GM12878 (cell line): Measurements from ENCODE around the gene OR13A1. TPM values are rescaled to one million over a fixed set of nuclear protein-coding genes. Genes with fewer than 3 reads are reported as not detected.

Experiments used
- ATAC-seq: fragments of 200-7000 bp; cut with Tn5 transposase; 3 replicates; pipeline ENCODE4 v1.9.1; 2020; ENCODE audit warnings: mild to moderate bottlenecking, moderate library complexity
- BruUV-seq: library from RNA; stranded (reverse); fragments of 400-500 nt; replicated peaks from 2 replicates; lab custom pipeline; 2021; lab: Mats Ljungman, UMichigan
- CTCF ChIA-PET: fragments of 300-600 bp; sonication (Branson Sonifier 250); formaldehyde crosslinking; extraction: SDS; loops from one replicate; lab custom pipeline; 2021; ENCODE audit warnings: inconsistent platforms; lab: Yijun Ruan, JAX
- POLR2A ChIA-PET: fragments of 350-600 bp; formaldehyde crosslinking; extraction: SDS; loops from one replicate; lab custom pipeline; 2021; ENCODE audit warnings: inconsistent platforms; lab: Charles Lee
- RAD21 ChIA-PET: fragments of 300-600 bp; sonication (Branson Sonifier 250); formaldehyde crosslinking; loops from one replicate; lab custom pipeline; 2023; ENCODE audit warnings: antibody characterized with exemption; ENCODE audit not compliant: unreplicated experiment; lab: Charles Lee
- SMC1A ChIA-PET: fragments of 300-600 bp; sonication (Branson Sonifier 250); formaldehyde crosslinking; loops from one replicate; lab custom pipeline; 2023; ENCODE audit not compliant: unreplicated experiment, uncharacterized antibody; lab: Charles Lee
- DNase-seq: peaks from one replicate; pipeline ENCODE4 v3.0.0-alpha.2; 2011; ENCODE audit warnings: low read depth, low spot score
- FAIRE-seq: peaks from 3 replicates; lab custom pipeline; 2011; peaks lifted over from hg19 to GRCh38; lab: Jason Lieb, UNC
- H2AFZ ChIP-seq: 2 replicates; pipeline ENCODE4 v1.6.0; 2011; ENCODE audit warnings: low read depth, low read length, control low read depth; ENCODE audit not compliant: control insufficient read depth
- H3K27ac ChIP-seq: 2 replicates; pipeline ENCODE4 v1.5.1; 2011; ENCODE audit warnings: control low read depth; ENCODE audit not compliant: control insufficient read depth, insufficient read depth
- H3K27me3 ChIP-seq, 2 experiments: replicated peaks in 1 of 2; 2 replicates each; pipeline versions ENCODE4 v1.6.0 to v1.6.1; 2011; ENCODE audit warnings: low read length in 1 of 2; ENCODE audit not compliant: control insufficient read depth in 2 of 2, insufficient read depth in 2 of 2
- H3K36me3 ChIP-seq, 2 experiments: 2 replicates each; pipeline ENCODE4 v1.5.1; 2011; ENCODE audit warnings: low read length in 1 of 2; ENCODE audit not compliant: control insufficient read depth in 2 of 2, insufficient read depth in 2 of 2
- H3K4me1 ChIP-seq: 2 replicates; pipeline ENCODE4 v1.6.1; 2011; ENCODE audit warnings: mild to moderate bottlenecking, low read length, moderate library complexity, mixed read lengths; ENCODE audit not compliant: control insufficient read depth, insufficient read depth
- H3K4me2 ChIP-seq: 2 replicates; pipeline ENCODE4 v1.6.0; 2011; ENCODE audit warnings: control low read depth; ENCODE audit not compliant: control insufficient read depth, insufficient read depth
- H3K4me3 ChIP-seq: fragments of 200-600 bp; sonication (generic); 2 replicates; pipeline ENCODE4 v1.5.1; 2016
- H3K79me2 ChIP-seq: 2 replicates; pipeline ENCODE4 v1.6.0; 2011; ENCODE audit warnings: low read length; ENCODE audit not compliant: control insufficient read depth, insufficient read depth
- H3K9ac ChIP-seq: 2 replicates; pipeline ENCODE4 v1.8.0; 2011; ENCODE audit warnings: low read length, control low read depth, mixed read lengths; ENCODE audit not compliant: control insufficient read depth, insufficient read depth
- H3K9me3 ChIP-seq: replicated peaks from 3 replicates; pipeline ENCODE4 v1.5.1; 2011; ENCODE audit warnings: mild to moderate bottlenecking, low read length; ENCODE audit not compliant: control insufficient read depth, insufficient read depth
- H4K20me1 ChIP-seq: 2 replicates; pipeline ENCODE4 v1.6.0; 2011; ENCODE audit not compliant: control insufficient read depth, insufficient read depth
- CEBPB ChIP-seq, 2 experiments: fragments of 150-350 bp in 1 of 2; IDR thresholded peaks; 2 replicates each; pipeline ENCODE4 v1.6.1; 2012 to 2014; ENCODE audit warnings: low read depth in 2 of 2, low read length in 2 of 2, borderline replicate concordance in 1 of 2, inconsistent platforms in 1 of 2
- CREB1 ChIP-seq: IDR thresholded peaks from 2 replicates; pipeline ENCODE4 v1.6.1; 2012; ENCODE audit warnings: low read depth, mild to moderate bottlenecking, inconsistent platforms
- ETV6 ChIP-seq, 2 experiments: fragments of 450-650 bp in 1 of 2; IDR thresholded peaks in 1 of 2; conservative IDR thresholded peaks in 1 of 2; 2 replicates each; pipeline ENCODE4 v1.6.1; 2014; ENCODE audit warnings: antibody characterized with exemption in 1 of 2, borderline replicate concordance in 1 of 2, low read depth in 1 of 2, mild to moderate bottlenecking in 1 of 2, moderate library complexity in 1 of 2
- JUND ChIP-seq: IDR thresholded peaks from 2 replicates; pipeline ENCODE4 v1.6.1; 2012; ENCODE audit warnings: low read depth, mild to moderate bottlenecking, low read length, improper control_type of control experiment, moderate library complexity
- NFYA ChIP-seq: IDR thresholded peaks from 2 replicates; pipeline ENCODE4 v1.6.1; 2011; ENCODE audit warnings: low read depth, mild to moderate bottlenecking, low read length, improper control_type of control experiment, borderline replicate concordance
- TCF3 ChIP-seq: IDR thresholded peaks from 2 replicates; pipeline ENCODE4 v1.6.1; 2012; ENCODE audit warnings: low read depth, mild to moderate bottlenecking, low read length, borderline replicate concordance; ENCODE audit not compliant: insufficient read depth
- WGBS: methylation state at CpG from one replicate; pipeline ENCODE4 v1.1.6; 2016; ENCODE audit warnings: low lambda C conversion rate; ENCODE audit not compliant: insufficient replicate concordance, insufficient coverage; ENCODE audit errors: missing lambda C conversion rate; 5-methylcytosine and 5-hydroxymethylcytosine counted together
- in situ Hi-C: fragments of 300-500 bp; cut with MboI; formaldehyde crosslinking; loops from 9 replicates; pipeline ENCODE4 v1.14.3; 2018; ENCODE audit warnings: mixed read lengths
- intact Hi-C: fragments of 100-400 bp; cut with micrococcal nuclease; formaldehyde crosslinking; loops from one replicate; pipeline ENCODE4 v1.14.2; 2022; ENCODE audit not compliant: unreplicated experiment
- polyA plus RNA-seq, 11 experiments: library from polyadenylated mRNA; depleted of rRNA in 4 of 11; unstranded in 6 of 11; stranded (reverse) in 5 of 11; fragments of >200 nt; fragmentation: Nextera tagmentation in 4 of 11; fragmentation: Illumina TruSeq in 1 of 11; extraction: Ambion mirVana in 4 of 11; extraction: Trizol in 1 of 11; gene quantifications; 1 replicate in 1 of 11; 2 replicates in 10 of 11; pipeline versions ENCODE4 v1.2.1 to v1.2.3, GENCODE V29; 2011 to 2016; ENCODE audit warnings: inconsistent platforms in 2 of 11, missing spikeins in 2 of 11, low read depth in 1 of 11
- total RNA-seq, 4 experiments: library from RNA; depleted of rRNA in 3 of 4; stranded (reverse); fragments of >200 nt in 3 of 4; fragmentation: Illumina TruSeq in 1 of 4; extraction: Trizol in 1 of 4; gene quantifications; 2 replicates each; pipeline versions ENCODE4 v1.2.1 to v1.2.3, GENCODE V29; 2013 to 2021
- TF ChIP-seq, protein P1 (sequence below): fragments of 450-650 bp; IDR thresholded peaks from 2 replicates; pipeline ENCODE4 v1.6.1; 2016; ENCODE audit warnings: mild to moderate bottlenecking
- TF ChIP-seq, protein P2 (sequence below): fragments of 450-650 bp; IDR thresholded peaks from 2 replicates; pipeline ENCODE4 v1.6.1; 2018; ENCODE audit warnings: mild to moderate bottlenecking, low read depth, moderate library complexity; ENCODE audit not compliant: partially characterized antibody
- TF ChIP-seq, protein P3 (sequence below): fragments of 450-650 bp; IDR thresholded peaks from 2 replicates; pipeline ENCODE4 v1.6.1; 2017; ENCODE audit warnings: mild to moderate bottlenecking, moderate library complexity

Gene OR13A1
- total and polyA plus RNA-seq, 10 of the 15 experiments (the other 5 are each of a cell fraction or from before 2014, with no cell fraction given): 0.14 to 0.56 (median 0.27) TPM; not detected in 1

DNA sequence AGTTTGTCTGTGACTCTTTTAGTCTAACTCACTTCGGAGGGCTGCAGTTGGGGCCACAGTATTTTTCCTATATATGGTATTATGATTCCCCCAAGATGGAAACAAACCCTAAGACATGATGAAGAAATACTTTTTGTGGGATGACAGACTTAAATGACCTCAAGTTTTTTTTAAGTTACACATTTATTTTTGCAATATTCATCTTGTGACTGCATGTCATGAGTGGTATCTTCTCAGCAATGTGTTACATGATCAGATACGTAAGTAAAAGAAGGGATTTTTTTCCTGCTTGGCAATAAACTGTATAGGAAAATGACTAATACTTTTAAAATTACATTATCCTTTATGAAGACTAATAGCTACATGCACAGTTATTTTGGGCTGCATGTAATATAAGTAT lies 57.8 kb downstream of the OR13A1 start:
- no peaks in the 10 kb centered on the region for H4K20me1 ChIP-seq
- BruUV-seq: no TSS peak
- no peak overlapping the region for H3K9ac ChIP-seq
- no peaks in the 10 kb centered on the region for H3K79me2 ChIP-seq
- ChIA-PET CTCF (no interaction called here), POLR2A (no interaction called here), SMC1A (no interaction called here), RAD21 (no interaction called here)
- TF ChIP-seq NFYA (no peak), TCF3 (no peak), JUND (no peak), ETV6 (conservative IDR thresholded peaks at IDR 0.05 in 1 of 2, IDR thresholded peaks at IDR 0.05 in 1 of 2; ENCODE audit: borderline replicate concordance in 1 of 2, low read depth in 1 of 2) (no peak), CREB1 (no peak), CEBPB (IDR thresholded peaks at IDR 0.05; ENCODE audit: borderline replicate concordance in 1 of 2, low read depth in 2 of 2, low read length in 2 of 2) (no peak)
- TF ChIP-seq, protein P1, sequence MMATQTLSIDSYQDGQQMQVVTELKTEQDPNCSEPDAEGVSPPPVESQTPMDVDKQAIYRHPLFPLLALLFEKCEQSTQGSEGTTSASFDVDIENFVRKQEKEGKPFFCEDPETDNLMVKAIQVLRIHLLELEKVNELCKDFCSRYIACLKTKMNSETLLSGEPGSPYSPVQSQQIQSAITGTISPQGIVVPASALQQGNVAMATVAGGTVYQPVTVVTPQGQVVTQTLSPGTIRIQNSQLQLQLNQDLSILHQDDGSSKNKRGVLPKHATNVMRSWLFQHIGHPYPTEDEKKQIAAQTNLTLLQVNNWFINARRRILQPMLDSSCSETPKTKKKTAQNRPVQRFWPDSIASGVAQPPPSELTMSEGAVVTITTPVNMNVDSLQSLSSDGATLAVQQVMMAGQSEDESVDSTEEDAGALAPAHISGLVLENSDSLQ: no peak
- TF ChIP-seq, protein P2, sequence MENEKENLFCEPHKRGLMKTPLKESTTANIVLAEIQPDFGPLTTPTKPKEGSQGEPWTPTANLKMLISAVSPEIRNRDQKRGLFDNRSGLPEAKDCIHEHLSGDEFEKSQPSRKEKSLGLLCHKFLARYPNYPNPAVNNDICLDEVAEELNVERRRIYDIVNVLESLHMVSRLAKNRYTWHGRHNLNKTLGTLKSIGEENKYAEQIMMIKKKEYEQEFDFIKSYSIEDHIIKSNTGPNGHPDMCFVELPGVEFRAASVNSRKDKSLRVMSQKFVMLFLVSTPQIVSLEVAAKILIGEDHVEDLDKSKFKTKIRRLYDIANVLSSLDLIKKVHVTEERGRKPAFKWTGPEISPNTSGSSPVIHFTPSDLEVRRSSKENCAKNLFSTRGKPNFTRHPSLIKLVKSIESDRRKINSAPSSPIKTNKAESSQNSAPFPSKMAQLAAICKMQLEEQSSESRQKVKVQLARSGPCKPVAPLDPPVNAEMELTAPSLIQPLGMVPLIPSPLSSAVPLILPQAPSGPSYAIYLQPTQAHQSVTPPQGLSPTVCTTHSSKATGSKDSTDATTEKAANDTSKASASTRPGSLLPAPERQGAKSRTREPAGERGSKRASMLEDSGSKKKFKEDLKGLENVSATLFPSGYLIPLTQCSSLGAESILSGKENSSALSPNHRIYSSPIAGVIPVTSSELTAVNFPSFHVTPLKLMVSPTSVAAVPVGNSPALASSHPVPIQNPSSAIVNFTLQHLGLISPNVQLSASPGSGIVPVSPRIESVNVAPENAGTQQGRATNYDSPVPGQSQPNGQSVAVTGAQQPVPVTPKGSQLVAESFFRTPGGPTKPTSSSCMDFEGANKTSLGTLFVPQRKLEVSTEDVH: no peak
- TF ChIP-seq, protein P3, sequence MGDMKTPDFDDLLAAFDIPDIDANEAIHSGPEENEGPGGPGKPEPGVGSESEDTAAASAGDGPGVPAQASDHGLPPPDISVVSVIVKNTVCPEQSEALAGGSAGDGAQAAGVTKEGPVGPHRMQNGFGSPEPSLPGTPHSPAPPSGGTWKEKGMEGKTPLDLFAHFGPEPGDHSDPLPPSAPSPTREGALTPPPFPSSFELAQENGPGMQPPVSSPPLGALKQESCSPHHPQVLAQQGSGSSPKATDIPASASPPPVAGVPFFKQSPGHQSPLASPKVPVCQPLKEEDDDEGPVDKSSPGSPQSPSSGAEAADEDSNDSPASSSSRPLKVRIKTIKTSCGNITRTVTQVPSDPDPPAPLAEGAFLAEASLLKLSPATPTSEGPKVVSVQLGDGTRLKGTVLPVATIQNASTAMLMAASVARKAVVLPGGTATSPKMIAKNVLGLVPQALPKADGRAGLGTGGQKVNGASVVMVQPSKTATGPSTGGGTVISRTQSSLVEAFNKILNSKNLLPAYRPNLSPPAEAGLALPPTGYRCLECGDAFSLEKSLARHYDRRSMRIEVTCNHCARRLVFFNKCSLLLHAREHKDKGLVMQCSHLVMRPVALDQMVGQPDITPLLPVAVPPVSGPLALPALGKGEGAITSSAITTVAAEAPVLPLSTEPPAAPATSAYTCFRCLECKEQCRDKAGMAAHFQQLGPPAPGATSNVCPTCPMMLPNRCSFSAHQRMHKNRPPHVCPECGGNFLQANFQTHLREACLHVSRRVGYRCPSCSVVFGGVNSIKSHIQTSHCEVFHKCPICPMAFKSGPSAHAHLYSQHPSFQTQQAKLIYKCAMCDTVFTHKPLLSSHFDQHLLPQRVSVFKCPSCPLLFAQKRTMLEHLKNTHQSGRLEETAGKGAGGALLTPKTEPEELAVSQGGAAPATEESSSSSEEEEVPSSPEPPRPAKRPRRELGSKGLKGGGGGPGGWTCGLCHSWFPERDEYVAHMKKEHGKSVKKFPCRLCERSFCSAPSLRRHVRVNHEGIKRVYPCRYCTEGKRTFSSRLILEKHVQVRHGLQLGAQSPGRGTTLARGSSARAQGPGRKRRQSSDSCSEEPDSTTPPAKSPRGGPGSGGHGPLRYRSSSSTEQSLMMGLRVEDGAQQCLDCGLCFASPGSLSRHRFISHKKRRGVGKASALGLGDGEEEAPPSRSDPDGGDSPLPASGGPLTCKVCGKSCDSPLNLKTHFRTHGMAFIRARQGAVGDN: no peak
- peaks cover 7% of the 10 kb centered on the region for H3K4me1 ChIP-seq
- no peaks in the 10 kb centered on the region for H3K27me3 ChIP-seq
- no peaks in the 10 kb centered on the region for H3K9me3 ChIP-seq
- DNase-seq (no peak), FAIRE-seq (no peak), ATAC-seq (no peak)
- no peak overlapping the region for H3K27ac ChIP-seq
- in situ Hi-C loops (no loop called here), intact Hi-C loops (no loop called here)
- H2AFZ ChIP-seq: no peak overlapping the region
- H3K4me3 ChIP-seq: no peak overlapping the region
- no peaks in the 10 kb centered on the region for H3K36me3 ChIP-seq
- no peak overlapping the region for H3K4me2 ChIP-seq
- WGBS: 91% methylated on average over 2 of the region's 2 CpGs
